Measurements from ENCODE around the gene DUSP9.

DNA sequence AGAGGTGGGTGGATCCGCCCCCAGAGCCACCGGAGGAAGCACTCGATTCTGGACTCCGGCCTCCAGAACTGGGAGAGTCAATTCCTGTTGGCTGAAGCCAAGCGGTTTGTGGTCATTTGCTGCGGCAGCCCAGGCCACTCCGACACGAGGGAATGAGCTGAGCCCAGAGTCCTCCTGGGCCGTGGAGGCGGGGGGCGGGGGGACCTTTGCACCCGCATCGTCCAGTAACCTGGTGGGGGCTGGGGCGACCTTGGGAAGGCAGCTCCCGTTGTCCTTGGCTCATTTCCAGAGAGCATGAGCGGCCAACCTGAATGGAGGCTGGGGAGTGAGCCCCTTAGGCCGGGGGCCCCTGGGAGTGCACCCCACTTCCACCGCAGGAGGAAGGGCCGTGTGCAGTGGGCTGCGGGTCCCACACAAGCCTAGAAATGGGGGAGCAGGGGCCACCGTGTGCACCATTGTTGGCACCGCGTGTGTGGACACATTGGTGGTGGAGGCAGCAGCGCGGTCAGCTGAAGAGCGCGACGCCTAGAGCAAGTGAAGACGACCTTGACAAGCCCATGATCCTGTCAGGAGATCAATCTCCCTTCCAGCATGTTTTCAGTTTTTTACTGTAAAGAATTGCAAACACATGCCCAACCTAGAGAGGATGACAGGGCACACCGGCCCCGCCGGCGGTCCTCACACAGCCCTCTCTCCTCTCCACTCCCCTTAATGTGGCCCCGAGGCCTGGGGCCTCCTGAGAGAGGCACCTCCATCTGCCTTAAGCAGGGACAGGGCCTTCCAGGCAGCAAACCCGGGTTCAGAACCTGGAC is 19.9 kb upstream of the DUSP9 start:
- TF ChIP-seq, protein P1, sequence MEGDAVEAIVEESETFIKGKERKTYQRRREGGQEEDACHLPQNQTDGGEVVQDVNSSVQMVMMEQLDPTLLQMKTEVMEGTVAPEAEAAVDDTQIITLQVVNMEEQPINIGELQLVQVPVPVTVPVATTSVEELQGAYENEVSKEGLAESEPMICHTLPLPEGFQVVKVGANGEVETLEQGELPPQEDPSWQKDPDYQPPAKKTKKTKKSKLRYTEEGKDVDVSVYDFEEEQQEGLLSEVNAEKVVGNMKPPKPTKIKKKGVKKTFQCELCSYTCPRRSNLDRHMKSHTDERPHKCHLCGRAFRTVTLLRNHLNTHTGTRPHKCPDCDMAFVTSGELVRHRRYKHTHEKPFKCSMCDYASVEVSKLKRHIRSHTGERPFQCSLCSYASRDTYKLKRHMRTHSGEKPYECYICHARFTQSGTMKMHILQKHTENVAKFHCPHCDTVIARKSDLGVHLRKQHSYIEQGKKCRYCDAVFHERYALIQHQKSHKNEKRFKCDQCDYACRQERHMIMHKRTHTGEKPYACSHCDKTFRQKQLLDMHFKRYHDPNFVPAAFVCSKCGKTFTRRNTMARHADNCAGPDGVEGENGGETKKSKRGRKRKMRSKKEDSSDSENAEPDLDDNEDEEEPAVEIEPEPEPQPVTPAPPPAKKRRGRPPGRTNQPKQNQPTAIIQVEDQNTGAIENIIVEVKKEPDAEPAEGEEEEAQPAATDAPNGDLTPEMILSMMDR (conservative IDR thresholded peaks at IDR 0.05 in 1 of 2, IDR thresholded peaks at IDR 0.05 in 1 of 2; ENCODE audit: extremely low read depth in 1 of 2, insufficient read depth in 1 of 2, low read depth in 1 of 2, low read length in 2 of 2), result no peak
- no peak for TF ChIP-seq EZH2 (IDR thresholded peaks at IDR 0.05; ENCODE audit: borderline replicate concordance, low read length)
